Uterus (tissue), 4 donors: ENCODE data around the gene FLNB. TPM values are rescaled to one million over a fixed set of nuclear protein-coding genes. Genes with fewer than 3 reads are reported as not detected.
A peak's percentile ranks its signal among the peaks of the same experiment; 100 is the strongest.

ENCODE experiments used
- DNase-seq, 2 donors: peaks; one replicate each; pipeline ENCODE4 v3.0.0-alpha.2; 2019 to 2020
- H3K27ac ChIP-seq, 2 donors: fragments of 200-600 bp; sonication (generic); 1 replicate in 1 of 2; 2 replicates in 1 of 2; pipeline ENCODE4 v1.5.1; 2016 to 2018
- H3K27me3 ChIP-seq, 2 donors: fragments of 200-600 bp; sonication (generic); one replicate each; pipeline ENCODE4 v1.5.1; 2018 to 2019; ENCODE audit warnings: control low read depth in 1 of 2
- H3K36me3 ChIP-seq, 2 donors: fragments of 200-600 bp; sonication (generic); one replicate each; pipeline ENCODE4 v1.5.1; 2019; ENCODE audit warnings: control low read depth in 1 of 2
- H3K4me1 ChIP-seq, 2 donors: fragments of 200-600 bp; sonication (generic); one replicate each; pipeline ENCODE4 v1.5.1; 2018 to 2019; ENCODE audit warnings: control low read depth in 1 of 2
- H3K4me3 ChIP-seq, 2 donors: fragments of 200-600 bp; sonication (generic); 1 replicate in 1 of 2; 2 replicates in 1 of 2; pipeline ENCODE4 v1.5.1; 2018 to 2019; ENCODE audit warnings: mild to moderate bottlenecking in 1 of 2
- H3K9me3 ChIP-seq, 2 donors: fragments of 200-600 bp; sonication (generic); one replicate each; pipeline ENCODE4 v1.5.1; 2019; ENCODE audit warnings: control low read depth in 1 of 2
- POLR2A ChIP-seq, 2 donors: fragments of 450-650 bp; IDR thresholded peaks; one replicate each; pipeline ENCODE4 v1.6.1; 2016; ENCODE audit warnings: antibody characterized with exemption in 2 of 2, mild to moderate bottlenecking in 1 of 2, moderate library complexity in 1 of 2
- intact Hi-C: fragments of 100-400 bp; cut with DNase I; formaldehyde crosslinking; loops from one replicate; pipeline ENCODE4 v1.15.1; 2023; ENCODE audit warnings: low total_unique reads
- total RNA-seq, 4 donors: library from RNA; depleted of rRNA in 3 of 4; stranded (reverse); fragments of >200 nt in 3 of 4; gene quantifications; one replicate each; pipeline versions ENCODE4 v1.1.0 to v1.2.4, GENCODE V29; 2014 to 2023
- TF ChIP-seq, protein P1 (sequence below), 4 experiments: fragments of 200-600 bp in 2 of 4; fragments of 450-650 bp in 2 of 4; sonication (generic) in 2 of 4; IDR thresholded peaks; one replicate each; pipeline ENCODE4 v1.5.1; 2016 to 2019; ENCODE audit warnings: antibody characterized with exemption in 4 of 4, mild to moderate bottlenecking in 2 of 4, moderate library complexity in 1 of 4
- donor health status: DM: yes; HTN: yes; CAD: no.

Gene FLNB
- total RNA-seq, 4 donors from 2014 or later: 52.4 to 283 (median 148) TPM

DNA sequence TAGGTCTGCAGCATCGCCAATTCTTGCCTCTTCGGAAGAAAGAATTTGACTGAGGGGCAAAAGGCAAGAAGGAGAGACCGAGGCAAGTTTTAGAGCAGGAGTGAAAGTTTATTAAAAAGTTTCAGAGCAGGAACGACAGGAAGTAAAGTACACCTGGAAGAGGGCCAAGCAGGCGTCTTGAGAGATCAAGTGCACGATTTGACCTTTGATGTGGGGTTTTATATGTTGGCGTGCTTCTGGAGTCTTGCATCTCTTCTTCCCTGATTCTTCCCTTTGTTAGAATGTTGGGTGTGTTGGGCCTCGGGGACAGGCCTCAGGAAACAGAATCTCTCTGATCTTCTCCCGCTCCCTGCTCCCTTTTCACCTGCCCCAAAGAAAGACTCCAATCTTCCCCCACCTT is 40.6 kb upstream of the FLNB start:
- H3K36me3 ChIP-seq: no peaks in the 10 kb centered on the region
- H3K4me1 ChIP-seq: peaks cover 0 to under 1% of the 10 kb centered on the region in 2 donors
- H3K27ac ChIP-seq: no peak overlapping the region
- DNase-seq: no peak
- H3K9me3 ChIP-seq: no peaks in the 10 kb centered on the region
- H3K4me3 ChIP-seq: no peak overlapping the region
- no peak for TF ChIP-seq POLR2A (IDR thresholded peaks at IDR 0.05)
- TF ChIP-seq, protein P1, sequence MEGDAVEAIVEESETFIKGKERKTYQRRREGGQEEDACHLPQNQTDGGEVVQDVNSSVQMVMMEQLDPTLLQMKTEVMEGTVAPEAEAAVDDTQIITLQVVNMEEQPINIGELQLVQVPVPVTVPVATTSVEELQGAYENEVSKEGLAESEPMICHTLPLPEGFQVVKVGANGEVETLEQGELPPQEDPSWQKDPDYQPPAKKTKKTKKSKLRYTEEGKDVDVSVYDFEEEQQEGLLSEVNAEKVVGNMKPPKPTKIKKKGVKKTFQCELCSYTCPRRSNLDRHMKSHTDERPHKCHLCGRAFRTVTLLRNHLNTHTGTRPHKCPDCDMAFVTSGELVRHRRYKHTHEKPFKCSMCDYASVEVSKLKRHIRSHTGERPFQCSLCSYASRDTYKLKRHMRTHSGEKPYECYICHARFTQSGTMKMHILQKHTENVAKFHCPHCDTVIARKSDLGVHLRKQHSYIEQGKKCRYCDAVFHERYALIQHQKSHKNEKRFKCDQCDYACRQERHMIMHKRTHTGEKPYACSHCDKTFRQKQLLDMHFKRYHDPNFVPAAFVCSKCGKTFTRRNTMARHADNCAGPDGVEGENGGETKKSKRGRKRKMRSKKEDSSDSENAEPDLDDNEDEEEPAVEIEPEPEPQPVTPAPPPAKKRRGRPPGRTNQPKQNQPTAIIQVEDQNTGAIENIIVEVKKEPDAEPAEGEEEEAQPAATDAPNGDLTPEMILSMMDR (IDR thresholded peaks at IDR 0.05): no peak
- intact Hi-C loops: no loop called here
- H3K27me3 ChIP-seq: no peaks in the 10 kb centered on the region

DNA sequence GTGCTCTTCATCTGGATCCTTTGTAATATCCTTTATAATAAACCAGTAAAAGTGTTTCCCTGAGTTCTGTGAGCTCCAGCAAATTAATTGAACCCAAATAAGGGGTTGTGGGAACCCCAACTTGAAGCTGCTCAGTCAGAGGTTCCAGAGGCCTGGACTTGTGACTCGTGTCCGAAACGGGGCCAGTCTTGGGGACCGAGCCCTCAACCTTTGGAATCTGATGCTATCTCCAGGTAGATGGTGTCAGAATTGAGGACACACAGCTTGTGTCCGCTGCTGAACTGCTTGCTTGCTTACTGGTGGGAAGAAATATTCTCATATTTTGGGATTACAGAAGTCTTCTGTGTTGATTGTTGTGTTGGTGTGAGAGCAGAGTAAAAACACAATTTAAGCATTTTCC is 39.7 kb upstream of the FLNB start:
- Histone ChIP-seq H3K4me1 (peaks cover 0 to 4% of the 10 kb centered on the region in 2 donors), H3K9me3 (no peaks in the 10 kb centered on the region), H3K4me3 (no peak overlapping the region), H3K27me3 (no peaks in the 10 kb centered on the region), H3K27ac (no peak overlapping the region), H3K36me3 (no peaks in the 10 kb centered on the region)
- DNase-seq: no peak
- intact Hi-C loops: no loop called here
- TF ChIP-seq POLR2A (IDR thresholded peaks at IDR 0.05): no peak
- TF ChIP-seq, protein P1 (IDR thresholded peaks at IDR 0.05): no peak

DNA sequence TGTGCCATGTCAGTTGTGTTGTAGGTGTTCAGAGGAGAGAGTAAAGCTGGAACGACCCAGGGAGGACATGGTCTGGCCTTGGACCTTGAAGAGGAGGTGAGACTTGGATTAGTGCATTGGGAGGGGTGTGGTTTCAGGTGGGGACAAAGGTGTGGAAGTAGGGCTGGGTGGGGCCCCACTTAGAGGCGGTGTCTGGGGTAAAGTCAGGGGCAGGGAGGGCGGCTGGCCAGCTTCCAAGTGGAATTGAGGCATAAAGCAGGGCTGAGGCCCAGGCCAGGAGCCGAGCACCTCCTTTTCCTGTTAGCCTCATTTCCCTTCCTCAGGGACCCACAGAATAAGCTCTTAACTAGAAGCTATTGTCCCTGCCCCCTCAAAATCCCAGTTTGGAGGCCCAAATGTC is 36.2 kb upstream of the FLNB start:
- H3K36me3 ChIP-seq: no peaks in the 10 kb centered on the region
- intact Hi-C loops: no loop called here
- no peak overlapping the region for H3K4me3 ChIP-seq
- TF ChIP-seq POLR2A (IDR thresholded peaks at IDR 0.05): no peak
- TF ChIP-seq, protein P1 (IDR thresholded peaks at IDR 0.05): no peak
- peaks cover 0 to 4% of the 10 kb centered on the region in 2 donors for H3K4me1 ChIP-seq
- H3K27me3 ChIP-seq: no peaks in the 10 kb centered on the region
- peak overlapping the region; percentile 69 to 86 for H3K27ac ChIP-seq
- no peaks in the 10 kb centered on the region for H3K9me3 ChIP-seq
- no peak for DNase-seq

DNA sequence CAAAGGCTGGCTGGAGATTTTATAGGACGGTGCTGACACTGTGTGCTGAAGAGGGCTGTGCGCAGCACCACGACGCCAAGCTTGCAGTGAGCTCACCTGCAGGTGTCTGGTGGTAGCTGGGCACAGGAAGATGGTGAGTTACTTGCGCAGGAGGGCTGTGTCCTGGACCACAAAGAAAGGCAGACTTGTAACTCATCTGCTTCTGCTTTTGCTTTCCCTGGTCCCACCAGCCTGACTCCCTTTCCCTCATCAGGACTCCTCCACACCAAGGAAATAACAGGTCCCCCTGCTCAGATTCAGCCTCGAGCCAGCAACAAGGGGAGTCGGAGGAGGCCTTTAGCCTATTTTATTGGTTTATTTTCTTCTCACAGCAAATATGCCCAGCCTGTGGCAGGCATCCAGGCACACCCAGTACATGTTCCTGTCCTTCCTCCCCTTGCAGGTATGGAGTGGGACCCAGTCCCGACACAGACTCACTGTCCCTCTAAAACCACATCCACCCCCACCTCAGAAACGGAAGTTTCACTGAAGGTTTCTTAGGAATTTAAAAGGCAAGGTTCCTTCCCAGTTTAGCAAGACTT is 35.6 kb upstream of the FLNB start:
- no peak overlapping the region for H3K4me3 ChIP-seq
- H3K27me3 ChIP-seq: no peaks in the 10 kb centered on the region
- H3K9me3 ChIP-seq: no peaks in the 10 kb centered on the region
- DNase-seq: no peak
- peak overlapping the region; percentile 69 to 86 for H3K27ac ChIP-seq
- H3K36me3 ChIP-seq: no peaks in the 10 kb centered on the region
- peaks cover 0 to 4% of the 10 kb centered on the region in 2 donors for H3K4me1 ChIP-seq
- no peak for TF ChIP-seq POLR2A (IDR thresholded peaks at IDR 0.05)
- TF ChIP-seq, protein P1 (IDR thresholded peaks at IDR 0.05): no peak
- intact Hi-C loops: no loop called here

DNA sequence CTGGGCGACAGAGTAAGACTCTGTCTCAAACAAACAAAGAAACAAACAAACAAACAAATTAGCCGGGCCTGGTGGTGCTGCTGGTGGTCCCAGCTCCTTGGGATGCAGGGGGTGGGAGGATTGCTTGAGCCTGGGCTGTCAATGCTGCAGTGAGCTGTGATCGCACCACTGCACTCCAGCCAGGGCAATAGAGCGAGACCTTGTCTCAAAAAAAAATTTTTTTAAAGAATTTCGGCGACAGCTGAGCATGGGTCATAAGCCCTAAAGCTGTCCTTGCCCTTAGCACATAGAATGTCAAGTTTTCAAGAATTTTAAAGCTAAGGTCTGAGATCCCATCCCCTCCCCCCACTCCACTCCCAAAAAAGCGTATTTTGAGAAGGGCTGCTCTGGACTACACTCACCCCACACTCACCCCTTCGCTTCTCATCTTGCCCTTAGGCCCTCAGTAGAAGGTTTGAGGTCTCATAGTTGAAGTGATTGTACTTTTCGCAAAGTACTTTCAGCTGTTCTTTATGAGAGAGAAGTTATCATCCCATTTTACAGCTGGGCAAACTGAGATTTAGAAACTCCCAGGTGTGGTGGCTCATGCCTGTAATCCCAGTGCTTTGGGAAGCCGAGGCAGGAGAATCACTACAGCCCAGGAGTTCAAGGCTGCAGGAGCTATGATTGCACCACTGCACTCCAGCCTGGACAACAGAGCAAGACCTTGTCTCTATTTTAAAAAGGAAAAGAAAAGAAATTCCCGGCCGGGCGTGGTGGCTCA is 34.3 kb upstream of the FLNB start:
- Histone ChIP-seq H3K9me3 (no peaks in the 10 kb centered on the region), H3K27ac (no peak overlapping the region), H3K4me3 (no peak overlapping the region), H3K36me3 (no peaks in the 10 kb centered on the region), H3K4me1 (peaks cover 0 to 4% of the 10 kb centered on the region in 2 donors), H3K27me3 (no peaks in the 10 kb centered on the region)
- no peak for DNase-seq
- intact Hi-C loops: no loop called here
- TF ChIP-seq, protein P1 (IDR thresholded peaks at IDR 0.05): no peak
